Pericardium fibroblast (primary cell): Measurements from ENCODE around the gene ACADS. TPM values are rescaled to one million over a fixed set of nuclear protein-coding genes. Genes with fewer than 3 reads are reported as not detected.

Experiments
- total RNA-seq: library from RNA; depleted of rRNA; stranded (reverse); fragments of >200 nt; gene quantifications from 2 replicates; pipeline ENCODE4 v1.2.3, GENCODE V29; 2015

Gene ACADS
- total RNA-seq: 13.9 and 15.2 TPM in 2 replicates

GRCh38 chr12:120725659-120726509, at the start of gene ACADS:
TSS of gene ACADS (plus strand) at chr12:120725826. CDS start at chr12:120725886, 60 bp downstream.

GRCh38 chr12:120686690-120687577, 38.7 kb upstream of the ACADS start, which contains the start of gene MLEC:
TSS of gene MLEC (plus strand) at chr12:120687149. CDS start at chr12:120687297, 148 bp downstream.

GRCh38 chr12:120710031-120710804, 15.4 kb upstream of the ACADS start, which contains the start of gene UNC119B:
TSS of gene UNC119B (plus strand) at chr12:120710458. CDS start at chr12:120710475, 17 bp downstream.

Other genes with a start within 250 kb of the ACADS start
- 221 and 450 TPM in 2 replicates for gene DYNLL1, start 229.7 kb upstream of the ACADS start, total RNA-seq
- 24.6 and 27.4 TPM in 2 replicates for gene COQ5, start 196.7 kb upstream of the ACADS start, total RNA-seq
- 115 and 123 TPM in 2 replicates for gene RNF10, start 191.5 kb upstream of the ACADS start, total RNA-seq
- gene POP5, start 144.4 kb upstream of the ACADS start, total RNA-seq: 26.3 and 29.8 TPM in 2 replicates
- gene CABP1, start 85.2 kb upstream of the ACADS start, total RNA-seq: 0.82 and 4.2 TPM in 2 replicates
- gene MLEC, start 38.7 kb upstream of the ACADS start, total RNA-seq: 52.5 and 61.4 TPM in 2 replicates
- 16.8 and 19.5 TPM in 2 replicates for gene UNC119B, start 15.4 kb upstream of the ACADS start, total RNA-seq
- 8.8 and 14.9 TPM in 2 replicates for gene SPPL3, start 178.5 kb downstream of the ACADS start, total RNA-seq